Loucy (cell line): ENCODE data around the gene RNF126.

Experiments
- H2AFZ ChIP-seq: fragments of 200-600 bp; sonication (generic); 2 replicates; pipeline ENCODE4 v1.6.0; 2016; ENCODE audit warnings: antibody characterized with exemption, mild to moderate bottlenecking, low read length, moderate library complexity
- H3F3A ChIP-seq: fragments of 200-600 bp; 2 replicates; pipeline ENCODE4 v1.6.0; 2016; ENCODE audit warnings: antibody characterized with exemption, low read depth, mild to moderate bottlenecking
- H3K27me3 ChIP-seq: fragments of 200-600 bp; sonication (generic); 2 replicates; pipeline ENCODE4 v1.6.1; 2014; ENCODE audit warnings: low read length, mild to moderate bottlenecking; ENCODE audit not compliant: insufficient read depth, poor library complexity, severe bottlenecking
- H3K36me3 ChIP-seq: fragments of 200-600 bp; sonication (generic); 2 replicates; pipeline ENCODE4 v1.6.1; 2016; ENCODE audit warnings: low read length; ENCODE audit not compliant: insufficient read depth
- H3K4me1 ChIP-seq: fragments of 200-600 bp; sonication (generic); 2 replicates; pipeline ENCODE4 v1.5.1; 2014; ENCODE audit warnings: low read length, mild to moderate bottlenecking; ENCODE audit not compliant: insufficient read depth, poor library complexity, severe bottlenecking
- H3K4me2 ChIP-seq: fragments of 200-600 bp; sonication (generic); 2 replicates; pipeline ENCODE4 v1.6.0; 2014; ENCODE audit warnings: antibody characterized with exemption, low read length, low read depth, mild to moderate bottlenecking; ENCODE audit not compliant: poor library complexity, severe bottlenecking
- H3K4me3 ChIP-seq: fragments of 200-600 bp; sonication (generic); 2 replicates; pipeline ENCODE4 v1.5.1; 2014; ENCODE audit warnings: low read length, mild to moderate bottlenecking, mixed read lengths; ENCODE audit not compliant: poor library complexity, severe bottlenecking
- H3K79me2 ChIP-seq: fragments of 200-600 bp; sonication (generic); 2 replicates; pipeline ENCODE4 v1.6.1; 2014; ENCODE audit warnings: low read length; ENCODE audit not compliant: insufficient read depth
- H3K9ac ChIP-seq: fragments of 200-600 bp; sonication (generic); 2 replicates; pipeline ENCODE4 v1.6.0; 2014; ENCODE audit warnings: mild to moderate bottlenecking, low read depth, low read length, moderate library complexity; ENCODE audit not compliant: poor library complexity, severe bottlenecking
- H3K9me2 ChIP-seq: fragments of 200-600 bp; sonication (generic); replicated peaks from 2 replicates; pipeline ENCODE4 v1.6.1; 2016; ENCODE audit warnings: low read depth, low read length, mixed read lengths
- H3K9me3 ChIP-seq: fragments of 200-600 bp; sonication (generic); 2 replicates; pipeline ENCODE4 v1.6.1; 2014; ENCODE audit warnings: mild to moderate bottlenecking, antibody characterized with exemption, low read length, low read depth; ENCODE audit not compliant: insufficient read depth
- H4K20me1 ChIP-seq: fragments of 200-600 bp; sonication (generic); 2 replicates; pipeline ENCODE4 v1.6.0; 2014; ENCODE audit warnings: antibody characterized with exemption, low read length, mild to moderate bottlenecking; ENCODE audit not compliant: insufficient read depth, poor library complexity, severe bottlenecking
- CTCF ChIP-seq: fragments of 200-600 bp; sonication (generic); conservative IDR thresholded peaks from 2 replicates; pipeline ENCODE4 v1.5.1; 2014; ENCODE audit warnings: mild to moderate bottlenecking, antibody characterized with exemption, low read length
- EZH2phosphoT487 ChIP-seq: fragments of 200-600 bp; IDR thresholded peaks from 2 replicates; pipeline ENCODE4 v1.6.1; 2018; ENCODE audit warnings: antibody characterized with exemption, mild to moderate bottlenecking, moderate library complexity, borderline replicate concordance

Gene RNF126

GRCh38 chr19:690203-690602 lies 27.2 kb upstream of the RNF126 start:
- Histone ChIP-seq H3K27me3 (no peaks in the 10 kb centered on the region), H3K9me3 (no peaks in the 10 kb centered on the region), H3K9me2 (no peaks in the 10 kb centered on the region), H4K20me1 (no peaks in the 10 kb centered on the region), H3K4me1 (peaks cover 8% of the 10 kb centered on the region), H3K9ac (no peak overlapping the region), H3K4me3 (no peak overlapping the region), H3K79me2 (peaks cover 16% of the 10 kb centered on the region), H2AFZ (no peak overlapping the region), H3F3A (no peaks in the 10 kb centered on the region), H3K36me3 (no peaks in the 10 kb centered on the region), H3K4me2 (no peak overlapping the region)
- no peak for TF ChIP-seq EZH2phosphoT487
- TF ChIP-seq CTCF, result no peak

GRCh38 chr19:688992-689391 lies 26.0 kb upstream of the RNF126 start:
- no peaks in the 10 kb centered on the region for H3K4me1 ChIP-seq
- no peaks in the 10 kb centered on the region for H3F3A ChIP-seq
- H3K36me3 ChIP-seq, result no peaks in the 10 kb centered on the region
- no peaks in the 10 kb centered on the region for H3K9me2 ChIP-seq
- no peak overlapping the region for H3K4me3 ChIP-seq
- H3K9me3 ChIP-seq, result no peaks in the 10 kb centered on the region
- no peak overlapping the region for H2AFZ ChIP-seq
- no peak overlapping the region for H3K4me2 ChIP-seq
- no peaks in the 10 kb centered on the region for H3K27me3 ChIP-seq
- H4K20me1 ChIP-seq, result no peaks in the 10 kb centered on the region
- TF ChIP-seq EZH2phosphoT487 (no peak), CTCF (no peak)
- no peak overlapping the region for H3K9ac ChIP-seq
- 0 out of 2 replicates have a peak, but pooled peaks cover 7% of the 10 kb centered on the region for H3K79me2 ChIP-seq

- no peak overlapping the region for H2AFZ ChIP-seq
- no peaks in the 10 kb centered on the region for H3K9me2 ChIP-seq
- no peak overlapping the region for H3K9ac ChIP-seq
- 0 out of 2 replicates have a peak, but pooled peaks cover under 1% of the 10 kb centered on the region for H3K79me2 ChIP-seq
- no peak overlapping the region for H3K4me3 ChIP-seq
- H3K27me3 ChIP-seq, result no peaks in the 10 kb centered on the region
- H3K36me3 ChIP-seq, result no peaks in the 10 kb centered on the region
- no peaks in the 10 kb centered on the region for H3F3A ChIP-seq
- TF ChIP-seq CTCF (no peak), EZH2phosphoT487 (no peak)
- no peaks in the 10 kb centered on the region for H3K9me3 ChIP-seq
- H4K20me1 ChIP-seq, result no peaks in the 10 kb centered on the region
- no peak overlapping the region for H3K4me2 ChIP-seq
- H3K4me1 ChIP-seq, result no peaks in the 10 kb centered on the region
Measured at GRCh38 chr19:688214-688613, 25.2 kb upstream of the RNF126 start.
